ENCODE results near the gene ABAT. TPM values are rescaled to one million over a fixed set of nuclear protein-coding genes. Genes with fewer than 3 reads are reported as not detected.

Gene ABAT
- total RNA-seq, 1 experiment from 2014 or later, result 7.3 TPM

- no CpG with 5 or more reads among the region's 8 CpGs for WGBS (ENCODE audit: extremely low coverage, insufficient read length, low lambda C conversion rate)
- H3K9me3 Mint-ChIP-seq, result no peaks in the 10 kb centered on the region
- no peak overlapping the region for H3K56ac ChIP-seq (ENCODE audit: insufficient read length, low read depth, low read length)
- H3K4ac ChIP-seq (ENCODE audit: low read depth, low read length), result no peak overlapping the region
- no peak overlapping the region for H2BK12ac ChIP-seq (ENCODE audit: insufficient read length, low read depth, low read length)
- H2BK15ac ChIP-seq (ENCODE audit: low read depth, low read length), result no peak overlapping the region
- H2AK5ac ChIP-seq (ENCODE audit: insufficient read length, low read length), result no peak overlapping the region
- no peak overlapping the region for H2BK20ac ChIP-seq (ENCODE audit: low read depth, low read length, poor library complexity, severe bottlenecking)
- H2BK5ac ChIP-seq (ENCODE audit: insufficient read length, low read length), result no peak overlapping the region
- H4K8ac ChIP-seq (replicated peaks; ENCODE audit: insufficient read length, low read depth, low read length), result no peak overlapping the region
- H3K14ac ChIP-seq (ENCODE audit: insufficient read depth, low read length), result no peak overlapping the region
- no peaks in the 10 kb centered on the region for H3K27me3 ChIP-seq (ENCODE audit: insufficient read depth, low read length)
- H3K4me1 ChIP-seq (ENCODE audit: insufficient read depth, low read length), result no peaks in the 10 kb centered on the region
- H3K9me3 ChIP-seq (ENCODE audit: control insufficient read depth, low read depth, low read length), result no peaks in the 10 kb centered on the region
- H2BK120ac ChIP-seq (ENCODE audit: low read depth, low read length, poor library complexity, severe bottlenecking), result no peak overlapping the region
- H2AFZ ChIP-seq (ENCODE audit: low read length), result no peak overlapping the region
- H3K79me2 ChIP-seq (ENCODE audit: insufficient read depth, low read length), result no peaks in the 10 kb centered on the region
- H4K91ac ChIP-seq (ENCODE audit: insufficient read length, low read depth, low read length), result no peak overlapping the region
- 0 out of 7 replicates have a peak overlapping the region, but pooled peaks of 1 of the 3 experiments have one; percentile 76 for H3K27ac Mint-ChIP-seq
- no peaks in the 10 kb centered on the region for H4K20me1 ChIP-seq (ENCODE audit: control insufficient read depth, insufficient read depth, insufficient read length)
- H3K18ac ChIP-seq (ENCODE audit: insufficient read length, low read depth, low read length), result no peak overlapping the region
- no peak overlapping the region for H3K4me3 Mint-ChIP-seq
- TF ChIP-seq CTCF (conservative IDR thresholded peaks at IDR 0.05), result no peak
- H3K4me2 ChIP-seq (ENCODE audit: insufficient read depth, insufficient read length, low read length), result no peak overlapping the region
- H3K27me3 Mint-ChIP-seq (ENCODE audit: low read depth), result peaks cover 1% of the 10 kb centered on the region; the same call in 1 of the 2 replicates
- no peaks in the 10 kb centered on the region for H3K79me1 ChIP-seq (ENCODE audit: insufficient read depth, low read depth, low read length, poor library complexity, severe bottlenecking)
- H3K9ac ChIP-seq (ENCODE audit: extremely low read depth, insufficient read length, low read length), result no peak overlapping the region
- H3K36me3 Mint-ChIP-seq (ENCODE audit: insufficient read depth in 1 of 3, low read depth in 3 of 3), result no peaks in the 10 kb centered on the region; a peak in 1 of 7 replicates
- no peak for DNase-seq
- H3K27ac ChIP-seq (ENCODE audit: insufficient read length, low read depth, low read length), result no peak overlapping the region
- peaks cover 0 to 1% of the 10 kb centered on the region in 2 experiments; a peak in 1 of 4 replicates for H3K4me1 Mint-ChIP-seq
- H3T11ph ChIP-seq (ENCODE audit: low read length), result no peak overlapping the region
- H3K23ac ChIP-seq (ENCODE audit: insufficient read length, low read depth, low read length), result no peak overlapping the region
- H3K23me2 ChIP-seq (ENCODE audit: insufficient read length, low read depth, low read length, poor library complexity, severe bottlenecking), result no peaks in the 10 kb centered on the region
- no peak overlapping the region for H4K5ac ChIP-seq (ENCODE audit: insufficient read length, low read depth, low read length)
Observed at GRCh38 chr16:8788578-8789172, 114.3 kb downstream of the ABAT start.
